OCI-LY7 (cell line): ENCODE measurements around the gene WDFY4.

ENCODE experiments used
- CTCF ChIP-seq: fragments of 200-600 bp; sonication (generic); conservative IDR thresholded peaks from 2 replicates; pipeline ENCODE4 v1.5.1; 2014; ENCODE audit warnings: mild to moderate bottlenecking, antibody characterized with exemption, low read length, moderate library complexity, mixed read lengths
- EZH2phosphoT487 ChIP-seq: fragments of 200-600 bp; sonication (generic); IDR thresholded peaks from 2 replicates; pipeline ENCODE4 v1.6.1; 2018; ENCODE audit warnings: low read depth, borderline replicate concordance, mild to moderate bottlenecking, mixed run types, antibody characterized with exemption, low read length, moderate library complexity, mixed read lengths

DNA sequence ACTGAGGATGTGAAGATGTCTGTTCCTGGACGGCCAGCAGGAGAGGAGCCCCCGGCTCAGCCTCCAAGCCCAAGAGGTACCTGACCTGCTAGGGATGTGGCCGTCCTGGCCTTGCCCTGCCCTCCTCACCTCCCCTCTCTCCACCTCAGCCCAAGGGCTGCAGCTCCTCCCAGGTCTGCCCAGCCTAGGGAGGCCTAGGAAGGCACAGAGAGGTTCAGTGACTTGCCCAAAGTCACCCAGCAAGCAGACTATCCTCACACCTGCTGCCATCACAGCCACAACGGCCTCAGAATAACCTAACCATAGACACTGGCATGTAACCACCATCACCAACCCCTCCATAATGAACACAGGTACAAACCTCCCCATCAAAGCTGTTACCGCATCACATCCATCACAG is 293.6 kb downstream of the WDFY4 start:
- no peak for TF ChIP-seq CTCF
- no peak for TF ChIP-seq EZH2phosphoT487
